Measurements from ENCODE around the gene RIN3. TPM values are rescaled to one million over a fixed set of nuclear protein-coding genes. Genes with fewer than 3 reads are reported as not detected.
A peak's percentile ranks its signal among the peaks of the same experiment; 100 is the strongest.

The RIN3 gene
- total RNA-seq, 1 experiment from 2014 or later: 2.4 TPM

DNA sequence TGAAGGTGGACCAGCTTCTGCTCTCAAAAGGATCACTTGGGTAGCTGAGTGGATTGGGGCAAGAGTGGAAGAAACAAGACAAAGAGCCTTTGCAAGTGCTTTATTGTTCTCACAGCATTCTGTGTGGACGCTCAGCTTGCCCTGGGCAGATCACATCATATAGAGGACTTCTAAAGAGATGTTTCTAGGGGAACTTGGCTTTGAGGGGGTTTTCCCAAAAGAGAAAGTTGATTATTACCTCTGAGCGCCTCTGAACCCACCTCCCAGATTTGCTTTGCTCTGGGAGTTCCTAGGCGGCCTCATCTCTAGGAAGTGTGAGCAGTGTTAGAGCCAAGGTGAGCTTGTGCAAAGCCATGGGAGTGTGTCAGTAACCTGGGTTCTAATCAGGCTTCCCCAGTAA lies 81.7 kb downstream of the RIN3 start:
- Histone ChIP-seq H3K9me3 (ENCODE audit: low read depth, low read length, poor library complexity, severe bottlenecking) (no peaks in the 10 kb centered on the region), H3K27me3 (replicated peaks; ENCODE audit: insufficient read depth, low read depth, low read length, poor library complexity) (no peaks in the 10 kb centered on the region), H3K27ac (ENCODE audit: low read depth, low read length, poor library complexity, severe bottlenecking) (no peak overlapping the region), H3K4me3 (ENCODE audit: low read depth, low read length, poor library complexity, severe bottlenecking) (no peak overlapping the region), H3K4me1 (ENCODE audit: insufficient read depth, low read length, poor library complexity, severe bottlenecking) (no peaks in the 10 kb centered on the region), H3K36me3 (ENCODE audit: insufficient read depth, low read length, poor library complexity, severe bottlenecking) (no peaks in the 10 kb centered on the region)
- no TSS peak for BruUV-seq (replicated peaks)
- intact Hi-C loops (cut with micrococcal nuclease; ENCODE audit: unreplicated experiment): no loop called here
- DNase-seq (ENCODE audit: low spot score): no peak
- TF ChIP-seq, protein P1, sequence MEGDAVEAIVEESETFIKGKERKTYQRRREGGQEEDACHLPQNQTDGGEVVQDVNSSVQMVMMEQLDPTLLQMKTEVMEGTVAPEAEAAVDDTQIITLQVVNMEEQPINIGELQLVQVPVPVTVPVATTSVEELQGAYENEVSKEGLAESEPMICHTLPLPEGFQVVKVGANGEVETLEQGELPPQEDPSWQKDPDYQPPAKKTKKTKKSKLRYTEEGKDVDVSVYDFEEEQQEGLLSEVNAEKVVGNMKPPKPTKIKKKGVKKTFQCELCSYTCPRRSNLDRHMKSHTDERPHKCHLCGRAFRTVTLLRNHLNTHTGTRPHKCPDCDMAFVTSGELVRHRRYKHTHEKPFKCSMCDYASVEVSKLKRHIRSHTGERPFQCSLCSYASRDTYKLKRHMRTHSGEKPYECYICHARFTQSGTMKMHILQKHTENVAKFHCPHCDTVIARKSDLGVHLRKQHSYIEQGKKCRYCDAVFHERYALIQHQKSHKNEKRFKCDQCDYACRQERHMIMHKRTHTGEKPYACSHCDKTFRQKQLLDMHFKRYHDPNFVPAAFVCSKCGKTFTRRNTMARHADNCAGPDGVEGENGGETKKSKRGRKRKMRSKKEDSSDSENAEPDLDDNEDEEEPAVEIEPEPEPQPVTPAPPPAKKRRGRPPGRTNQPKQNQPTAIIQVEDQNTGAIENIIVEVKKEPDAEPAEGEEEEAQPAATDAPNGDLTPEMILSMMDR (conservative IDR thresholded peaks at IDR 0.05; ENCODE audit: low read depth, low read length): no peak
- TF ChIP-seq EZH2 (IDR thresholded peaks at IDR 0.05; ENCODE audit: borderline replicate concordance, low read depth, low read length, poor library complexity, severe bottlenecking): no peak
- ChIA-PET POLR2A (ENCODE audit: low non-redundant PET) (no interaction called here), CTCF (no interaction called here)

DNA sequence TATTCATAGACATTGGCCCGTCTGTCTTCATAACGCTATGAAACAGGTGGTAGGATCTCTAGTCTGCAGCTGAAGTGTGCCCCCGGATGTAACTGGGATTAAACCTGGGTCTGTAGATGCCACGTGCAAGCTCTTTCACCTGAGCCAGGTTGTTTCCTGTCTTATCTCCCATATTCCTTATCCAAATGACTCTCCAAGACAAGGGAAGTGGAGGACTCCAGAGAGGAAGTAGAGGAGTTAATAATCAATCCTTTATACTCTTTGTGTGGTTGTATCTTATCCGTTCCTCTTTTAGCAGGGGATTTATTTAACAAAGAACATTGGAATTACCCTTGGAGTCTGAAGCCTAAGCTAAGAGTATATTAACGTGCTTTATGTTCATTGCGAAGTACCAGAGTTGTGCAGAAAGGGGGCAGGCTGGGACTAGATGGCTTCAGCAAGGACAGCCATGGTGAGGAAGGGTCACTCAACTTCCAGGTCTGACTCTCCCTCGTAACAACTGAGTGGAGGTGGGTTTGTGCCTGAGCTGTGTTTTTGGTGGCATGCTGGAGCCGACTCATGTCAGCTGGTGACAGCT lies 82.8 kb downstream of the RIN3 start:
- H3K27ac ChIP-seq (ENCODE audit: low read depth, low read length, poor library complexity, severe bottlenecking): no peak overlapping the region
- no peak for DNase-seq (ENCODE audit: low spot score)
- H3K36me3 ChIP-seq (ENCODE audit: insufficient read depth, low read length, poor library complexity, severe bottlenecking): no peaks in the 10 kb centered on the region
- ChIA-PET POLR2A (ENCODE audit: low non-redundant PET) (no interaction called here), CTCF (no interaction called here)
- no peak overlapping the region for H3K4me3 ChIP-seq (ENCODE audit: low read depth, low read length, poor library complexity, severe bottlenecking)
- H3K4me1 ChIP-seq (ENCODE audit: insufficient read depth, low read length, poor library complexity, severe bottlenecking): no peaks in the 10 kb centered on the region
- TF ChIP-seq EZH2 (IDR thresholded peaks at IDR 0.05; ENCODE audit: borderline replicate concordance, low read depth, low read length, poor library complexity, severe bottlenecking): no peak
- TF ChIP-seq, protein P1 (conservative IDR thresholded peaks at IDR 0.05; ENCODE audit: low read depth, low read length): 0 out of 2 replicates have a peak, but pooled peaks have one; percentile 20
- H3K9me3 ChIP-seq (ENCODE audit: low read depth, low read length, poor library complexity, severe bottlenecking): no peaks in the 10 kb centered on the region
- intact Hi-C loops (cut with micrococcal nuclease; ENCODE audit: unreplicated experiment): no loop called here
- no TSS peak for BruUV-seq (replicated peaks)
- no peaks in the 10 kb centered on the region for H3K27me3 ChIP-seq (replicated peaks; ENCODE audit: insufficient read depth, low read depth, low read length, poor library complexity)

DNA sequence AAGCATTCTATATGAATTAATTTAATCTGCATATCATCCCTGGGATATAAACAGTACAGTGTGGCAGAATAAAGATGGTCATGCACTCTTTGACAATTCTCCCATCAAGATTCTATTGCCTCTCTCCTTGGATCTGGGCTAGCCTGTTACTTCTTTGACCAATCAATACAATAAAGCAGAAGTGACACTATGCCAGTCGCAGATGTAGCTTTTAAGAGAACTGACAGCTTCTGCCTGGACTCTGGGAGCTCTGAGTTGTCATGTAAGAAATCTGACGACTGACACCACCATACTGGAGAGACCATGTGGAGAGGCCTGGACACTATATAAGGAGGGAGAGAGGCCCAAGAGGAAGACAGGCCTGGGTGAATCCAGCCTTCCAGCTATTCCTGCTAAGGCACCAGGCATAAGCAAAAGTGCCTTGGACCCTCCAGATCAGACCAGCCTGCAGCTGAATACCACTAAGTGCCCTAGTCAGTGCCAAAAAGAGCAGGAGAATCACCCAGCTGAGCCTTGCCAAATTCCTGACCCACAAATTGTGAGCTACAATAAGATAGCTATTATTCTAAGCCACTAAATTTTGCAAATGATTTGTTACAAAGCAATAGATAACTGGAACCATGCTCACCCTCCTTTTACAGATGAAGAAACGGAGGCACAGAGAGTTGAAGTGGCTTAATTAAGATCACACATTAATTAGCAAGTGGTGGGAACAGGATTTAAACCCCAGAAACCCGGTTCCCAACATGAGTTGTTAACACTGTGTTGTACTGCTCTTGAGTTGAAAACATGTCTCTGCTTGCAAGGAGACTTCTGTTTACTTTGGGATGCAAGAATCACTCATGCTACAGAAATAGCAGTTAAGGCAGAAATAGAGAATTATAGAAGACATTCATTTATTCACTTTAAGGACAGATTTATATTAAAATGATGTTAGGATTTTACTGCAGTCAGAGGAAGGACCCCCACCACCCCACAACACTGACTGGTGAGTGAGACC lies 84.6 kb downstream of the RIN3 start:
- intact Hi-C loops (cut with micrococcal nuclease; ENCODE audit: unreplicated experiment): no loop called here
- ChIA-PET CTCF (no interaction called here), POLR2A (ENCODE audit: low non-redundant PET) (no interaction called here)
- H3K9me3 ChIP-seq (ENCODE audit: low read depth, low read length, poor library complexity, severe bottlenecking): no peaks in the 10 kb centered on the region
- no peak for TF ChIP-seq EZH2 (IDR thresholded peaks at IDR 0.05; ENCODE audit: borderline replicate concordance, low read depth, low read length, poor library complexity, severe bottlenecking)
- TF ChIP-seq, protein P1 (conservative IDR thresholded peaks at IDR 0.05; ENCODE audit: low read depth, low read length): no peak
- no peaks in the 10 kb centered on the region for H3K27me3 ChIP-seq (replicated peaks; ENCODE audit: insufficient read depth, low read depth, low read length, poor library complexity)
- no TSS peak for BruUV-seq (replicated peaks)
- no peaks in the 10 kb centered on the region for H3K4me1 ChIP-seq (ENCODE audit: insufficient read depth, low read length, poor library complexity, severe bottlenecking)
- no peaks in the 10 kb centered on the region for H3K36me3 ChIP-seq (ENCODE audit: insufficient read depth, low read length, poor library complexity, severe bottlenecking)
- DNase-seq (ENCODE audit: low spot score): no peak
- H3K27ac ChIP-seq (ENCODE audit: low read depth, low read length, poor library complexity, severe bottlenecking): no peak overlapping the region
- H3K4me3 ChIP-seq (ENCODE audit: low read depth, low read length, poor library complexity, severe bottlenecking): no peak overlapping the region
